D721Med (cell line): ENCODE data around the gene CAPZB.

Experiments used
- DNase-seq: peaks from one replicate; pipeline ENCODE4 v3.0.0; 2011; ENCODE audit warnings: low spot score; ENCODE audit not compliant: insufficient read length
- FAIRE-seq: peaks from 2 replicates; lab custom pipeline; 2011; peaks lifted over from hg19 to GRCh38; lab: Jason Lieb, UNC
- TF ChIP-seq, protein P1 (sequence below): IDR thresholded peaks from 2 replicates; pipeline ENCODE4 v1.5.1; 2012; ENCODE audit warnings: mild to moderate bottlenecking, control low read depth; ENCODE audit not compliant: insufficient read depth; ENCODE audit errors: missing control alignments

The CAPZB gene

DNA sequence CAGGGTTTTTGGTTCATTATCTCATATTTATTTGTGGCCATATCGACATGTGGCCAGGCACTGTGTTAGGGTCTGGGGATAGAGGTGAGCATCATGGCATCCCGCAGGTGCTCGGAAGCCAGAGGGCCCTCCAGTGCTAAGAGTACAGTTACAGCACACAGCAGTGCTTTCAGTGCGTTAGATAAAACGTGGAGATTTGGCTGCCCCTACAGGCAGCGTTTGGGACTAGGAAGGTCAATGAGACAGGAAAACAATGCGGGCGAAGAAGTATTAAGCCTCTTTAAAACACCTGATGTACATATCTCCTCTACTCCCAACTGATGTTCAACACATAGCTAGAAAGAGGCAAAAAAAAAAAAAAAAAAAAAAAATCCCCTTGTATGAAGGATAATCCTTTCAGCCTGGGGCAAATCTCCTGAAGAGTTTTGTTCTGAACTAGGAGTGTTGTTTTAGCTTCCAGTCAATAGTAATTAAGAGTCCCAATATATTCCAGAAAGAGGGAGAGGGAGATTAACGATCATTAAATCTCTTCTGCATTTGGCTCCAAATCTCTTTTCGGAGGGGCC, 80.1 kb downstream of the CAPZB start:
- DNase-seq, result no peak
- FAIRE-seq, result no peak
- TF ChIP-seq, protein P1, sequence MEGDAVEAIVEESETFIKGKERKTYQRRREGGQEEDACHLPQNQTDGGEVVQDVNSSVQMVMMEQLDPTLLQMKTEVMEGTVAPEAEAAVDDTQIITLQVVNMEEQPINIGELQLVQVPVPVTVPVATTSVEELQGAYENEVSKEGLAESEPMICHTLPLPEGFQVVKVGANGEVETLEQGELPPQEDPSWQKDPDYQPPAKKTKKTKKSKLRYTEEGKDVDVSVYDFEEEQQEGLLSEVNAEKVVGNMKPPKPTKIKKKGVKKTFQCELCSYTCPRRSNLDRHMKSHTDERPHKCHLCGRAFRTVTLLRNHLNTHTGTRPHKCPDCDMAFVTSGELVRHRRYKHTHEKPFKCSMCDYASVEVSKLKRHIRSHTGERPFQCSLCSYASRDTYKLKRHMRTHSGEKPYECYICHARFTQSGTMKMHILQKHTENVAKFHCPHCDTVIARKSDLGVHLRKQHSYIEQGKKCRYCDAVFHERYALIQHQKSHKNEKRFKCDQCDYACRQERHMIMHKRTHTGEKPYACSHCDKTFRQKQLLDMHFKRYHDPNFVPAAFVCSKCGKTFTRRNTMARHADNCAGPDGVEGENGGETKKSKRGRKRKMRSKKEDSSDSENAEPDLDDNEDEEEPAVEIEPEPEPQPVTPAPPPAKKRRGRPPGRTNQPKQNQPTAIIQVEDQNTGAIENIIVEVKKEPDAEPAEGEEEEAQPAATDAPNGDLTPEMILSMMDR, result peak; percentile 26

DNA sequence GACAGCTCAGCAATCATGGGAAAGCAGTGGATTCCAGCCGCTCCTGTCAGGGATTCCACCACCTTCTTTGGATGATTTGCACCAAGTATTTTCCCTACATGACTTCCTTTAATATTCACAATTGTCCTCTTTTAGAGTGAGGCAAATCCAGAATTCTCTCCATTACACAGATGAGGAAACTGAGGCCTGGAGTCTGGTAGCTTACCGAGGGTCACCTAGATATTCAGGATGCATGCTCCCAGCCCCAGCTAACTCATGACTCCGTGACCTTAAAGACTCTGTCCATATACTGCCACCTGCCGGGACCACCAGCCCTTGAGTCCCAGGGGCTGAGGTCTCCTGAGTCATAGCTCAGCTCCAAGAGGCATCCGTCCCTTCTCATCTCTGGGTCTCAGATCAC, 80.6 kb downstream of the CAPZB start:
- DNase-seq, result no peak
- TF ChIP-seq, protein P1, result no peak
- FAIRE-seq, result no peak

DNA sequence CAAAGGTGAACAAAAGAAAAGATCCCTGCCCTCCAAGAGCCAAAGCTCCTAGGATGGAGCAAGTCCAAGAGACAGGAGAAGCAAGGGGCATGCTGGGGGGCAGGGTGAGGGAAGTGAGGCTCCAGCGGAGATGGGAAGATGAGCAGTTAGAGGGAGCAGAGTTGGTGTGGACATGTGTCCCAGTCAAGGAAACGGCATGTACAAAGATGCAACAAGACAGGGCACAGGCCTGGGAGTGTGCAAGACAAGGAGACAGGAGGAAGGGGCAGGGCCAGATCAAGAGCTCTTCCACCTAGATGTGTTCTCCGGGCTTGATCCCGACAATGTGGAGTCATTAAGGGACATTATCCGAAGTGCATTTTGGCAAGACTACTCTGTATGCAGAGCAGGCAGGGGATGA, 82.1 kb downstream of the CAPZB start:
- DNase-seq (no peak), FAIRE-seq (no peak)
- TF ChIP-seq, protein P1, result no peak

DNA sequence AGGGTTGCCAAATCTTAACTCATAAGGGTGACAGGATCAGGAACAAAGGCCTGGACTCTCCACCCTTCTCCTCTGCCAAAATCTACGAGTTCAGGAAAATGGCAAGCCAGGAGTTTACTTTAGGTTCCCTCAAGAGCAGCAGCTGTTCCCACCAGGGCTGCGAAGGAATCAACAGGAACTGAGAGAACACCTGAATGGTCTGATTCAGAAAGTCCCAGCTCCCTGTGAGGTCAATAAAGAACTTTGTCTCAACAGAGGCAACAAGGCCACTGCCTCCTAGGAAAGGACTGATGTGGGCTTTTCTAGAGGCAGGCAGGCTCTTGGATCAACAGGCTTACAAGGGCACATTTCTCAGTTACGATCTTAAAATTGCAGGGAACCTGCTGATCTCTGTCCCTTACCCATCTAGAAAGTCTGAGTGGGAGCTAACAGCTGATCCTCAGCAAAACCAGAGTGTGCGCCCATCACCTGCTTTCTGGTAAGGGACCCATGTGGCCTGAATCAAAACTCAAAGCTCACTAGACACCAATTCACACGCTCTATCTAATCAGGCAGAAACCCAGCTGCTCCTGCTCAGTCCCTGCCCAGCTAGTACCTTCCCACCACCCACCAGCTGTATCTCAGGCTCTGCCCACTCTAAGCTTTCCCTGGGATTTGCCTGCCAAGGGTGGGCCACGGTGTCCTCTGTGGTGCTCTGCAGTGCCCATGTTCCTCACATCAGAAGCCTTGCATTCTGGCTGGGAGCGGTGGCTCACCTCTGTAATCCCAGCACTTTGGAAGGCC, 83.1 kb downstream of the CAPZB start:
- no peak for FAIRE-seq
- DNase-seq, result no peak
- TF ChIP-seq, protein P1, result no peak

DNA sequence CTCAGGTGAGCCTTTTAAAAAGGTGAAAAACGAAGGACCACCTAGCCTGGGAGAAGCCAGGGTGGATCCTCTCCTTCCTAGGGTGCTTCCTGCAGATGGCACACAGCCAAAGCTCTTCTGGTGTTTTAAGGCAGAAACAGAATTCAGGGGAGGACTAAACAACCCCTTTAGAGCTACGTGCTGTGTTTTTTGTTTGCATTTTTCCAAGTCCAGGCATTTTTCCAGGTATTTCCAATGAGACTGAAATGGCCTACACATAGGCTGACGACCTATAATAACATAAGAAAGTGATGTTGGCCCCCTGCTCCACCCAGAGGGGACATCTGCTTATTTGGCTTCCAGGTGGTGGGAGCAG, 83.8 kb downstream of the CAPZB start:
- DNase-seq (no peak), FAIRE-seq (no peak)
- TF ChIP-seq, protein P1, result no peak

DNA sequence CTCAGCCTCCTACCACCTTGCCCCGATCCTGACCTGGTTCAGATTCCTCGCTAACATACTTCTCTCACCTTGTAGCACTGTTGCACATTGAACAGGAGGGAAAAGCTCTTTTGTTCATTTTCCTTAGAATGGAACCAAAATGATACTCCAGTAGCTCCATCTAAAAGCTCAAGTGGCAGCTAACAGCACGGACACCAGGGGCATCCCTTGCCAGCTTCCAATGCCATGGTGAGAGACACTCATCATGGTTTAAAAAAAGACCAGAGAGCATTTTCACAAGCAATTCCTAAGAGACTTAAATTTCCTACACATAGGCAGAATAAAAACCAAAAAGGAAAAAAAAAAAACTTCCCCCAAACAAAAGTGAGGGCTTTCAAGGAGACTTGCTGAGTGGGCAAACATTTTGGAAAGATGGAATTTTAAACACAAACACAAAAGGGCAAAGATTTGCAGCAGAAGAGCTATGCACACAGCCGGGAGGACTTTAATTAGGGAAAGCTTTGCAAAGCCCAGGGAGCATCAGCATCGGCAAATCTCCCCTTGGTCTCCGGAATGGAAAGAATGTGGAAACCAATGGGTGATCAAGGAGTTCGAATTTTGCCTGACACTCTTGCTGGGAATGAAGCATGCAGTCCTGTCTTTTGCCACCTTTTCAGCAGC, 84.3 kb downstream of the CAPZB start:
- TF ChIP-seq, protein P1, result no peak
- FAIRE-seq (no peak), DNase-seq (no peak)
